Measurements from ENCODE around the gene DUSP6.

DUSP6 gene

GRCh38 chr12:89352492-89353187, at the start of gene DUSP6:
Gene DUSP6 (minus strand): TSS chr12:89352501. CDS start chr12:89352039, 462 bp downstream.
- DNase-seq (ENCODE audit: low read depth): peak; percentile 100
- no peak for TF ChIP-seq CTCF (IDR thresholded peaks at IDR 0.05; ENCODE audit: insufficient read depth, low read depth, low read length, missing control alignments)
- H3K4me3 ChIP-seq (ENCODE audit: low read length): peak within 1 kb of the TSS; percentile 55

GRCh38 chr12:89401433-89402058, 49.2 kb upstream of the DUSP6 start:
- TF ChIP-seq CTCF (IDR thresholded peaks at IDR 0.05; ENCODE audit: insufficient read depth, low read depth, low read length, missing control alignments): no peak
- no peak for DNase-seq (ENCODE audit: low read depth)
- no peak overlapping the region for H3K4me3 ChIP-seq (ENCODE audit: low read length)

DNA sequence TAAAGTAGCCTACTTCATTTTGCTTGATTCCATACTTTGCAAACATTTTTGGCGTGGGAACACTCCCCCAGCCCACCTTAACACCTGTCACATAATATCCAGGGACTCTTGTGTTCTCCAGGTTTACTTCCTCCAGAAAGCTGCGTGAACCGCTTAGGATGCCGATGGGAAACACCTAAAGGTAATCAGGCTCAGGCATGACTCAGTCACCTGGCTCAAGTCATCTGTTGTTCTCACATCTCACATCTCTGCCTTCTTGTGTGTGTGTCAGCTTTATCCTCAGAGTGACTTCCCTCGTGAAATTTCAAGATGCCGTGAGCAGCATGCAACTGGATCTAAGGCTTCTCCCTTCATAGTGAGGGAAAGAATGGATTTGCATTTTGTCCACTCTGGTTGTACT, 48.1 kb upstream of the DUSP6 start:
- H3K4me3 ChIP-seq (ENCODE audit: low read length): no peak overlapping the region
- no peak for TF ChIP-seq CTCF (IDR thresholded peaks at IDR 0.05; ENCODE audit: insufficient read depth, low read depth, low read length, missing control alignments)
- peak; percentile 59 for DNase-seq (ENCODE audit: low read depth)

GRCh38 chr12:89395712-89396111, 43.4 kb upstream of the DUSP6 start:
- H3K4me3 ChIP-seq (ENCODE audit: low read length): no peak overlapping the region
- no peak for TF ChIP-seq CTCF (IDR thresholded peaks at IDR 0.05; ENCODE audit: insufficient read depth, low read depth, low read length, missing control alignments)
- no peak for DNase-seq (ENCODE audit: low read depth)

DNA sequence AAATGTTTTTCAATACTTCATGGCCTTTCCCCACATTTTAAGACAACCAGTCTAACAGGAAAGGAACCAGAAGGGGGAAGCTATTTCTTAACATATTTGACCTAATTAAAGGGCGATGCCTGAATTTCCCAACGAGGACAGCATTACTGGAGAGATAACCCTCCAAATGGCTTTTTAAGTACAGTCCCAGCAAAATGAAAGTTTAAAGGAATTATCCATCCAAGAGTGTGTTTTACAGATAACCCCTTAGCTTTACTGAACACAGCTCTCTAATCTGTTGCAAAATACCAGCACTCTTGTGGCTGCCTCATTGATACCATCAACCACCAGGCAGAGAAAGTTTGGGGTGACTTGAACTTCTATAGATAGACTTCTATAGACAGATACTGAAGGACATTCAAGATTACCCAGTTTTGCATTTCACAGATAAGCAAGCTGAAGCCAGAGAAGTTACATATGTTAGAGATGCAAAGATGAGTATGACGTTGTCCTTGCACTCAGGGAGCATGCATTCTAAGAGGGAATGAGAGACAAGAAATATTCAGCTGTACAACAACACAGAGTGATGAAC, 41.3 kb upstream of the DUSP6 start:
- DNase-seq (ENCODE audit: low read depth): no peak
- no peak overlapping the region for H3K4me3 ChIP-seq (ENCODE audit: low read length)
- TF ChIP-seq CTCF (IDR thresholded peaks at IDR 0.05; ENCODE audit: insufficient read depth, low read depth, low read length, missing control alignments): no peak

- TF ChIP-seq CTCF (IDR thresholded peaks at IDR 0.05; ENCODE audit: insufficient read depth, low read depth, low read length, missing control alignments): no peak
Measured at GRCh38 chr12:89392391-89392790, 40.1 kb upstream of the DUSP6 start.

More at GRCh38 chr12:89392391-89392790, 40.1 kb upstream of the DUSP6 start:
- no peak overlapping the region for H3K4me3 ChIP-seq (ENCODE audit: low read length)
- no peak for DNase-seq (ENCODE audit: low read depth)

All from epithelial cell of esophagus (primary cell).